ENCODE data around the gene TTLL9.
A peak's percentile ranks its signal among the peaks of the same experiment; 100 is the strongest.

TTLL9 gene

DNA sequence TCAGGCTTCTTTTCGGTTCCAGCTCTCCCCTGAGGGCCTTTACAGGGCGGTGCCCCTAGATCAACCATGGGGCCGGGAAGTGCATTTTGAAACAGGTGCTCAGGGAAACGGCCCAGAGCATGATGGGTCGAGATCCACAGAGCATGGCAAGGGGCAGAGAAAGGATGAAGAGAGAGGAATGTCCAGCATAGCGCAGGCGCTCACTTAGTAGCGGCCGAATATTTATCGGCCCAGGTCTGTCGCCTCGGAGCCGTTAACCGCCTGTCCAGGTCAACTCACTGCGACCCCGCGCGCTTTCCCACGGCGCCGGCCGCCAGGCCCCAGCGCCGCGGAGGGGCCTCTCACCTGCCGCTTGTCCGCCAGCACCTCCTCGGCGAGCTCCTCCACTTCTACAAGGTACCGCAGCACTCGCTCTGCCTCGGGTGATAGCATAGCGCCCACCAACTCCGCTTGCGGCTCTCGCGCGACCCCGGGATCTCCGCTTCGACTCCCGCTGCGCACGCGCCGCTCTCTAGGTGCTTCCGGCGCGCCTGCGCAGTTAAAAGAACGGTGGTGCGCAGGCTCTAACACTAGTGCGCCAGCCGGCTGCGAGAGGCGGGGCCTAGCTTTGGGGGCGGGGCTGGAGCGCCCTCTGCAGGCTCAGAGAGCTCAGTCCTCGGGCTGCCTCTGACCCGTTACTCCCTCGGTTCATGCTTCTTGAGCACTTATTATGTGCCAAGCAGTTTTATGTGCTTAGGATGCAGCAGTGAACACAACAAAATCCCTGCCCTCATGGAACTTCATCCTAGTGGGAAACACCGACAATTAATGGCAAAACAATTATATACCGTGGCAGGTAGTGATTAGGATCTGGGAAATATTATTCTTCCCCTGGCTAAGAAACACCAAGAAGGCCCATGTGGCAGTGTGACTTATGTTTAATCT lies 81.4 kb downstream of the TTLL9 start, which contains the start of gene PDRG1:
Gene PDRG1 (minus strand): TSS at position 517 of the 924 bp plus-strand sequence. CDS start 85 bp downstream, at position 432.
- DNase-seq, result peak; percentile 96

GRCh38 chr20:31953556-31954148 lies 83.2 kb downstream of the TTLL9 start:
- DNase-seq, result no peak

- DNase-seq, result no peak
These were observed 84.1 kb downstream of the TTLL9 start for GRCh38 chr20:31954500-31954899.

DNA sequence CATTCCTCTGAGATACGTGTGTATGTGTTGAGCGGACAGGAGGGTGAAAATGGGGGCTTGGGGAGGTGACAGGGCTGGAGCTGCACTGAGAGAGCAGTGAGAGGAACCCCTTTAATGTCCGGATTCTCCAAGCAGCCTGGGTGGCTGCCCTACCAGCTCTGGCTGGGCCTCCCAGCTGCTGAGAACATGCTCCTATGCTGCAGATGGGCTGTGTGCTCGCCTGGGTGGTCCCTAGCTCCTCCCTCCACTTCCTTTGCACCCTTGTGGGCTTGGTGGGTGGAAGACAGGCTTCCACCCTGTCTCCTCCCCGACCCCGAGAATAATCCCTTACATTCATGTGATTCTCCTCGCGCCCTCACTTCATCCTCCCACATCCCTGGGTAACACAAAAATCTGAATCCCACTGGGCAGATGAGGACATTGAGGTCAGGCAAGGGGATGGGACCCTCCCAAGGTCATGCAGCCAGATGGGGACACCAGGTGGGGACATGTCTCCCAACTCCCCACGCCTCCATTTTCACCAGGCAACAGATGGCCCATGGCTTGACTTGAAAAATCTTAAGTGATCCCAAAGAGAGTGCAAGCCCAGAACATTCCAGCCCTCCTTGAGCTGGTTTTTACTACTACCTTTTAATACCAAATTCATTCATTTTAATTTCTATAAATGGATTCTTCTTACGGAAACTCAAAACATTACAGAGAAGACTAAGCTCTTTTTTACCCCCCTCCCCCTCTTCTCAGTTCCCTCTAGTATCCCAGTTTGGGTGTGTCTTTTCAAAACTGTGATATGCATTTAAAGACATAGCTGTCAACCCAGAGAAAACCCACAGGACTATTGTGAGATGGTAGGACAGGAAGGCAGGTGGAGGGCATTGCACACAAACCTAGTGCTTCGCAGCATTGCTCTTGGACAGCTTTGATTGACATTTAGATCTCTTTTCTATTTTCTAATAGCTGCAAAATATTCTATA lies 86.4 kb downstream of the TTLL9 start:
- DNase-seq, result no peak

DNA sequence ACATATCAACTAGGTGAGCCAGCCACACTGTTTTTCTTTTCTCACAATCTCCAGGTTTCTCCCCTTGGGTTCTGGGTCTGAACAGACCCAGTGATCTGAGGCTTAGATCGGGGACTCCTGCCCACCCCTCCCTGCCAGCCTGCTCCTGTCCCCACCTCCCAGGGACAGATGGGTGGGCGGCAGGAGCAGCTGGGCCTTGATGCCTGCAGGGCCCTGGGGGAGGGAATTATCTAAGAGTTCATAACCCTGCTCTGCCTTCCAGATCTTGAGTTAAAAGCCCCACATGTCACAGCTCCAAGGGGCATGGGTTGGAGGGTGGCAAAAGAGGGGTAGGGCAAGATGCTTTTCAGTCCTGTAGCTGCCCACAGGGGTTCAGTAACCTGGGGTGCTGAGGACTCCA lies 92.3 kb downstream of the TTLL9 start:
- no peak for DNase-seq

GRCh38 chr20:31963889-31964288 lies 93.5 kb downstream of the TTLL9 start:
- no peak for DNase-seq

DNA sequence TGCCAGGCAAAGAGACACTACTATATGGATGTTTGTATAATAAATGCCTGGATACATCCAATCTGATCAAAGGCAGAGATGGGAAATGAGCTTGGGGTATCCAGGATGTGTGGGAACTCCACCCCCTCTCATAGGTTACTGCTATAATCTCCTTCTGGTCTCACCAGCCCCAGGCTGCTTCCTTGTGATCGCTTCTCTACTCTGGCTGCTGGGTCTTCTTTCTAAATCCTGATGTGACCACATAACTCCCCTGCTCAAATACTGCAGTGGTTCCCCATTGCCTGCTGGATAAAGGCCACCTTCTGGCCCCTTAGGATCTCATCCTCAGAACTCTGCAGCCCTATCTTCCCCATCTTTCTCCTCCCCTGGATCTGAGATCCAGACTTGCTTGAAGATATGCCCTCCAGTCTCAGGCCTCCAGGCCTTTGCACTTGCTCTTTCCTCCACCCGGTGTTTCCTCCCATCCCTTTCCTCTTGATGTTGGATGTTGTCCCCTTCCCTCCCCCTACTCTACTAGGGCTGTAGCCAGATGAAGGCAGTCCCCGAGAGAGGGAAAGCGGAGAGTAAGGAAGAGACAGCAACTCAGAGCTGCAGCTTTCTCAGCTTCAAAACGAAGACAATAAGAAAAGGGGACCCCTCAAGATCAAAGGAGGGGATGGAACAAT lies 96.7 kb downstream of the TTLL9 start:
- DNase-seq, result no peak

DNA sequence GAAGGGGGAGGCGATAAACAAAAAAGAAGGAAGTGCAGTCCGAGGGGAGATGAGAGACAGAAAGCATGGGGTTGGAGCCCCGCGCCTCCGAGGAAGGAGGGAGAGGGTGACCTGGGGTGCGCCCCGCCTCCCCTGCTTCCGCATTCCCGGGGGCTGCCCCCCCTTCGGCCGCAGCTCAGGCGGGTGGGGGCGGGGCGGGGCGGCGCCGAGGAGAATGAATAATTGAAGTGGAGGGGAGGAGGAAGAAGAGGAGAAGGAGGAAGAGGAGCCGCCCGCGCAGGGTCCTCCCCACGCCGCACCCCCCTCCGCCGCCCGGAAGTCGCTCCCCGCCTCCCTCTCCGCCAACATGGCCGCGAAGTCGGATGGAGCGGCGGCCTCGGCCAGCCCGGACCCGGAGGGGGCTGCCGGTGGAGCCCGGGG lies 97.4 kb downstream of the TTLL9 start, which contains the start of gene XKR7:
Gene XKR7 (plus strand): TSS at position 322 of the 420 bp plus-strand sequence. CDS start 25 bp downstream, at position 347.
- DNase-seq, result peak; percentile 49

DNA sequence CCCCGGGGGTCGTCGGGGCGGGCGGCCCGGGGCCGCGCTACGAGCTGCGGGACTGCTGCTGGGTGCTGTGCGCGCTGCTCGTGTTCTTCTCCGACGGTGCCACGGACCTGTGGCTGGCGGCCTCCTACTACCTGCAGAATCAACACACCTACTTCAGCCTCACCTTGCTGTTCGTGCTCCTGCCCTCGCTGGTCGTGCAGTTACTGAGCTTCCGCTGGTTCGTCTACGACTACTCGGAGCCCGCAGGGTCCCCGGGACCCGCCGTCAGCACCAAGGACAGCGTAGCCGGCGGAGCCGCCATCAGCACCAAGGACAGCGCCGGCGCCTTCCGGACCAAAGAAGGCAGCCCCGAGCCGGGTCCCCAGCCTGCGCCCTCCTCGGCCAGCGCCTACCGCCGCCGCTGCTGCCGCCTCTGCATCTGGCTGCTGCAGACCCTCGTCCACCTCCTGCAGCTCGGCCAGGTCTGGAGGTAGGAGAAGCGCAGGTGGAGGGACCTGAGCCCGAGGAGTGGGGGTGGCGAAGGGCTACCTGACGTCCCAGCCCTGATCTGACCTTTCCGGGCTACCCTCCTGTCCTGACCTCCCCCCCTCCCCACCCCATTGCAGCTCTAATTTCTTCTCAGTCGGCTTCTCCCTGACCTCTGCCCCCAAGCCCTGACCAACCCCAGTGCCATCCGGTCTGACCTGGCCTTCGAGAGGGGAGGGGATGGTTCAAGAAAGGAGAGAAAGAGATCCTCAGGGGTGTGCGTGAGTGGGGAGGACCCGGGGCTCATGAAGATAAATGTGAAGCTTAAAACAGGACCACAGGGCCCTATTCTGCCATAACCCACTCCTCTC lies 98.1 kb downstream of the TTLL9 start:
- no peak for DNase-seq

- no peak for DNase-seq
These were observed 99.6 kb downstream of the TTLL9 start for GRCh38 chr20:31969991-31970390.

- no peak for DNase-seq
These were observed 102.1 kb downstream of the TTLL9 start for GRCh38 chr20:31972471-31973021.

DNA sequence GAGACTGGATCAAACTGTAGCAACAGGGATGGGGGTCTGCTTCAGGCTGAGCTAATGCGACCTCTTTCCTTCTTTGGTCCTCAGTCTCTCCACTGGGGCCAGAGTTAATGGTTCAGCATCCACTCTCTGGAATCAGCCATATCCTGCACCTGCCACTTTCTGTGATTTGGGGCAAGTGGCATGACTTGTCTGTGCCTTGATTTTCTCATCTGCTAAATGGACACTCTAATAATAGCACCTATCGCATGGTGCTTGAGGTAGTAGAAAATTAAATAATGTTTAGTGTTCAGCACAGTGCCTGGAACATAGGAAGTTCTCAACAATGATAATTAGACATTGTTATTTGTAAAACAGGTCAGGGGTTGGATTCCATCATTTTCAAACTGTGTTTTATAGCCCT lies 103.9 kb downstream of the TTLL9 start:
- no peak for DNase-seq

DNA sequence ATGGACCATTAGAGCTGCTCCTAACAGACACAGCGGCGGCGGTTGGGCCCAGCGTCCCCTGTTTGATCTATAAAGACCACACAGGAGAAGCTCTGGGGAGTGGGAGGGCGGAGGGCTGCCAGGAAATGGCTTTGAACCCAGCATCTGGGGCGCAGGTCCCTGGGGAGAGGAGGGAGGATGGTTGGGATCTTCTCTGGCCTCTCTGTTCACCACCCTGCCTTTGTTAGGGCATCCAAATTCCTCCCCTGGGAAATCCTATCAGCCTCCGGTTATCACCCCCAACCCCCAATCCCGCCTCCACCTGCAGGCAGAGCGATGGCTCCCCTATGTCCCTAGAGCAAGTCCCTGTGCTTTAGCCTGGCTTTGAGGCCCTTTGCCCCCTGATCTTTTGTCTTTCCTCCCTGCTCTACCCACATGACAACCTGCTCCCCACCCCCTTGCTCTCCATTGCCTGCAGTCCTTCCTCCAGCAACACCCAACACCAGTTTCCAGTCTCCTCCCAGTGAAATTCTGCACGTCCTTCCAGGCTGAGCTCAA lies 104.6 kb downstream of the TTLL9 start:
- no peak for DNase-seq

DNA sequence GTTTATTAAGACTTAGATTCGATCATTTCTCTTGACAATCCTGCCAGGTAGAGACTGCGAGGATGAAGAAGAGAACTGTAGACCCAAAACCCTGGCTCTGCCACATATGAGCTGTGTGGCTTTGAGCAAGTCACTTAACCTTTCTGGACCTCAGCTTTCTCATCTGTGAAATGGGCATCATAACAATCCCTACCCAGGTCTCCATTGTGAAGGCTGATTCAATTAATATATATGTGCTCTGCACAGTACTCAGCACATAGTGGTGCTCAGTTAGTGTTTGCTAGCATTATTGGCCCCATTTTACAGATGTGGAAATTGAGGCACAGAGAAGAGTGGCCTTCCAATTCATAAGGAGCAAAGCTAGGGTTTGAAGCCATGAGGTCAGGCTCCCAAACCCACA lies 105.4 kb downstream of the TTLL9 start:
- DNase-seq, result no peak

DNA sequence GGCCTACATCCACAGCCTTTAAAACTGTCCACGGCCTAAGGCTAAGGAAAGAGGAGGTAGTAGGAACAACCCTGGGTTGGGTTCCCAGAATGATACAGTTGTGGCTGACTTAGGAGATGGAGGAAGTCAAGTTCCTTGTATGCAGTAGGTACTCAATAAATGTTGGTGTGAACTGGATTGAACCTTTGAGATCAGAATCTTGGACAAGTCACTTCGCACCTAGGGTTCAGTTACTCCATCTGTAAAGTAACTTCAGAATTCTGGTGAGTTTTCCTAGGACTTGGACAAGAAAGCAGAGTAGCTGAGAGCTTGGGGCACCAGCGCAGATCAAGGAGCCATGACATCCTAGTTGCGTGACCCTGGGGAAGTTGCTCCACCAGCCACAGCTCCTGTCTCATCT lies 106.6 kb downstream of the TTLL9 start:
- DNase-seq, result no peak

GRCh38 chr20:31979713-31980426 lies 109.4 kb downstream of the TTLL9 start:
- DNase-seq, result no peak

GRCh38 chr20:31981784-31982183 lies 111.3 kb downstream of the TTLL9 start:
- DNase-seq, result no peak

DNA sequence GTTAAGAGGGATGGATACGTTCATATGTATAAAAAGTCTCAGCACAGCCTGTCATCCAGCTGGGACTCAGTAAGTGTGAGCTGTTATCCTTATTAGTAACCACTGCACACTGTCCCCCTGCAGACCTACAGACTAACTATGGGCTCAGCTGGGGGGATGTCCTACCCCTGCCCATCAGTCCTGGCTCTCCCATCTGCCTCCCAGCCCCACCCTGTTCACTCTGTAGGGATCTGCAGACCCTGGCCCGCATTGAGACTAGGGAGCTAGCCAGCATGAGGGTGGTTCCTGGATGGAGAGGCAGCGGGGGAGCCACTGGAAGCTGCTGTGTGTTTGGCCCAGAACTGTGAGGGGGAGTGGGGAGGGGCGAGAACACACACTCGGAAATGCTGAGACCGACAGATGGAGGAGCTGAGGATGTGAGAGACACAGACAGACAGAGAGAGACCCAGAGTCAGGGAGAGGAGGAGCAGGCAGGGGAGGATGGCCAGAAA lies 114.6 kb downstream of the TTLL9 start:
- DNase-seq, result no peak

DNA sequence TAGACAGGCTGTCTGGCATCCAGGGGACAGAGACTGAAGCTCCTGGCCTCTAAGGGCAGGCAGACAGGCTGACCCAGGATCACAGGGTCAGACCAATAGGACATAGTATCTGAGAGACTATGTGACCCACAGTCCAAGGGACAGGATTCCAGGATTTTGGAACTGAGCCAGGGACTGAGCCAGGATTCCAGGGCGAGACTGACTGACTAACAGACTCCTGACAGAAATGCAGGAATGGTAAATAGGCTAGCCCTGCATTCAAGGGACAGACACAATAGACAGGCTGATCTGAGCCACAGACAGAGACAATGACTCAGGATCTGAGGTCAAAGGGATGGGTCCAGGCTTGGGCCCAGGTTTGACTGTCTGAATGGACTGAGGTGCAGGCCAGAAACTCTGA lies 117.3 kb downstream of the TTLL9 start:
- DNase-seq, result no peak
